Measurements from ENCODE around the gene CCT3. TPM values are rescaled to one million over a fixed set of nuclear protein-coding genes. Genes with fewer than 3 reads are reported as not detected.

Gene CCT3
- polyA plus RNA-seq, 1 donor = 215 TPM

- Histone ChIP-seq H3K4me3 (ENCODE audit: low read length) (no peak overlapping the region), H3K9me3 (ENCODE audit: control insufficient read depth, low read depth, low read length) (no peaks in the 10 kb centered on the region), H3K27ac (ENCODE audit: low read length) (no peak overlapping the region), H3K27me3 (ENCODE audit: control insufficient read depth, insufficient read depth, low read length) (no peaks in the 10 kb centered on the region), H3K4me1 (ENCODE audit: control insufficient read depth, insufficient read depth, low read length) (no peaks in the 10 kb centered on the region), H3K36me3 (ENCODE audit: control insufficient read depth, insufficient read depth, low read length) (peaks cover 89% of the 10 kb centered on the region)
- no CpG with 5 or more reads among the region's 2 CpGs for WGBS (ENCODE audit: insufficient coverage, low lambda C conversion rate)
- DNase-seq = no peak
Observed at GRCh38 chr1:156260896-156261295, 77.2 kb downstream of the CCT3 start.

DNA sequence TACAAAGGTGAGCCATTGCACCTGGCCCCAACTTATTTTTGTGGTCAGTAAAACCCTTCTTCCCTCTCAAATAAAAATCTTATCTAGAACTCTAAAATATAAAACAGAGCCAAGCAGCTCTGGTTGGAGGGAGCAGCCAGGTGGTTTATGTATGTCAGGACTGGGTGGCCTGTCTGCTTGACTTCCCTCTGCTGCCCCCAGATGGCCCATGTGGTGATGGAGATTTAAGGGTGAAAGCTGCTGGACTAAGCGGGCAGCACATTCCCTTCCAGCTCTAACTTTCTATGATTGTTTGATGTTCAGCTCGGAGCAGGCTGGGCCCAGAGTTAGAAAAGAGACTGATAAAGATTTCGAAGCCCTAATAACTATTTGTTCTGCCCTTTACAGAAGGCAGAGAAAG is 78.3 kb downstream of the CCT3 start:
- no peaks in the 10 kb centered on the region for H3K4me1 ChIP-seq (ENCODE audit: control insufficient read depth, insufficient read depth, low read length)
- no peak for DNase-seq
- H3K9me3 ChIP-seq (ENCODE audit: control insufficient read depth, low read depth, low read length) = no peaks in the 10 kb centered on the region
- H3K36me3 ChIP-seq (ENCODE audit: control insufficient read depth, insufficient read depth, low read length) = peaks cover 86% of the 10 kb centered on the region
- H3K27ac ChIP-seq (ENCODE audit: low read length) = no peak overlapping the region
- WGBS (ENCODE audit: insufficient coverage, low lambda C conversion rate) = no CpG with 5 or more reads among the region's 3 CpGs
- H3K4me3 ChIP-seq (ENCODE audit: low read length) = no peak overlapping the region
- no peaks in the 10 kb centered on the region for H3K27me3 ChIP-seq (ENCODE audit: control insufficient read depth, insufficient read depth, low read length)

Other genes starting within 250 kb of the CCT3 start
- gene LMNA, start 223.6 kb downstream of the CCT3 start, polyA plus RNA-seq = 138 TPM
- gene SEMA4A, start 184.7 kb downstream of the CCT3 start, polyA plus RNA-seq = 6.4 TPM
- gene SLC25A44, start 144.2 kb downstream of the CCT3 start, polyA plus RNA-seq = 35.4 TPM
- gene PMF1, start 125.3 kb downstream of the CCT3 start, polyA plus RNA-seq = 63.4 TPM
- gene BGLAP, start 96.1 kb downstream of the CCT3 start, polyA plus RNA-seq = 5.8 TPM
- 12.9 TPM for gene PAQR6, start 90.2 kb downstream of the CCT3 start, polyA plus RNA-seq
- gene SMG5, start 55.5 kb downstream of the CCT3 start, polyA plus RNA-seq = 57.3 TPM
- 7.3 TPM for gene TMEM79, start 54.0 kb downstream of the CCT3 start, polyA plus RNA-seq
- gene GLMP, start 42.6 kb downstream of the CCT3 start, polyA plus RNA-seq = 170 TPM
- gene VHLL, start 39.0 kb downstream of the CCT3 start, polyA plus RNA-seq = not detected
- gene TSACC, start 234 bp upstream of the CCT3 start, polyA plus RNA-seq = 0.81 TPM
- 35.4 TPM for gene RHBG, start 30.9 kb upstream of the CCT3 start, polyA plus RNA-seq
- gene MEF2D, start 162.5 kb upstream of the CCT3 start, polyA plus RNA-seq = 25.0 TPM
- 13.9 TPM for gene IQGAP3, start 234.3 kb upstream of the CCT3 start, polyA plus RNA-seq
- 0.15 TPM for gene TTC24, start 241.4 kb upstream of the CCT3 start, polyA plus RNA-seq